ENCODE measurements around the gene TMEFF2.
A peak's percentile ranks its signal among the peaks of the same experiment; 100 is the strongest.

Gene TMEFF2

DNA sequence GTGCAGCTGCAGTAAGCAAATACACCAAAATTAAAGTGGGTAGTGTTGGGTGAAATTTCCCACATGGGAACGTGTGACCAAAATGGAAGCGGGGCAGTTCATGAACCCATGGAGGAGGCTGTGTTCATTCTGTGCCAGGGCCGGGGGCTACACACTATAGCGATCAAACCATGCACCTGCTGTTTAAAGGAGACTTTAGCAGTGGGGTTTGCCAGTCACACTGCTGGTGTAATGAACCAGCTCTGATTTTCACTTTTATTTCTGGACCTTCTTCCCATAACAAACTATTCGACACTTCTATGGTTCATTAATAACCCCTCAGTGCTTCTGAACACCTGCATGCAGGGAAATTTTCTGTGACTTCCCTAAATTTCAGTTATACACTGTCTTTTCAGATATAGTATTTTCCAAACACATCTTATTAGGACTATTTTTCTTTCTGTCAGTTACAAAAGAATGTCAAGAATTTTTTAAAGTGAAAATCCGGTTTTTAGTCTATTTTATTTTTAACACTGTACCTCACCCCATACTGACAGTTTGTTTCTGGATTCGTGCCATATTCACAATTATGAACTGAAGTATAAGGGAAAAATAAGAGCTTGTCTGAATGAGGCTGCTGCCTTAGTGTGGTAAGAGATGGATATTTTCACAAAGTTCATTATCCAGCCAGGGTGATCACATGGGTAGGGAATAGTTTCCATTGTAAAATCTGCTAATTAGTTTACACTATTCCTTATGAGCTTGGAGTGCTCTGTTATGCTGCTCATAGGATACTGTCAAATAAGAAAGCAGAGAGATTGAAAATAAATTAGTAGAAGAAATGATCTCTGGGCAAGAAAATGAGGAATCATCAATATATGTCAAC is 236.5 kb downstream of the TMEFF2 start:
- DNase-seq: no peak

DNA sequence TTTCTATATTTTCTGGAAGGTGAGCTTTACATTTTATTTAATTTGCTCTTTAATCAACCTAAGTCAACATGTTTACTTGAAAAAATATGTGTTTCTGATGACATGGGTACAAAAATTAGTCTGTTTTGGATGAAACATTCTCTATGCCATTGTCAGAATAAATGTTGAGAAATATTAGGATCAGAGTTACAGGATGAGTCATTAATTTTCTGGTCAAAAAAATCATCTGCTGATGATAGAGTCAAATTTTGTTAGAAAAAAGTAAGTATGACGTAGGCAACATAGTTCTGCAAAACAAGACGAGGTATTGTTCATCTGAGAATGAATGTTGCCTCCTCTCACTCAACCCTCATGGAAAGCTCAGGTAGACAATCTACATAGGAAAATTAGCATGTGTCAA is 240.3 kb downstream of the TMEFF2 start:
- no peak for DNase-seq

- no peak for DNase-seq
Measured at GRCh38 chr2:191952515-191953270, 242.0 kb downstream of the TMEFF2 start.

- DNase-seq: no peak
Measured at GRCh38 chr2:191951832-191952231, 242.9 kb downstream of the TMEFF2 start.

- peak; percentile 42 to 45 for DNase-seq
Measured at GRCh38 chr2:191951376-191951775, 243.4 kb downstream of the TMEFF2 start.

DNA sequence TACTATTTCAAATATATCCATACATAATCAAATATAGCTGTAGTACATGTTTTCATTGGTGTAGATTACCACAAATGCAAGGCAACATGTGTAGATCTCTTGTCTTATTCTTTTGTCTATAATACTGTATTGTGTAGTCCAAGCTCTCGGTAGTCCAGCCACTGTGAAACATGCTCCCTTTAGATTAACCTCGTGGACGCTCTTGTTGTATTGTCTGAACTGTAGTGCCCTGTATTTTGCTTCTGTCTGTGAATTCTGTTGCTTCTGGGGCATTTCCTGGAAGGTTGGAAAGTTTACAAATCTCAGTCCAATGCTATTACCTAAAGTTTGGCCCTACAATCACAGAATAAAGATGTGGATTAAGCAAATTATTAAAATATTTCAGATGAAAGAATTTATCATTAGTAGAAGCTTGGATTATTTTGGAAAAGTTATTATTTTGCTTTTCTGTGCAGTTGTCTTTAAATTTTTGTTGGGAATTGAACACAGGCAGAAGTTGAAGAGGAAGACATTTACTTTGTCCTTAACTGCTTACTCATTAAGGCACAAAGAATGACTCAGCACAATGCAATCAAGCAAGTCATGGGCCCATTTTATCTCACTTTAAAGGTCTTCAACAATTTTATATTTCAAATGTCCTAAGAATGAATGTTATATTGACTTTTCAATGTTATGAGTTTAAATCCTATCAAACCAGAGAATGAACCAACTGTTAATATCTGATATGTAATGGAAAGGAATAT is 244.4 kb downstream of the TMEFF2 start:
- DNase-seq: peak; percentile 9 to 23

GRCh38 chr2:191947235-191947634 is 247.5 kb downstream of the TMEFF2 start:
- no peak for DNase-seq

- DNase-seq: peak; percentile 18 to 44
Measured at GRCh38 chr2:191946471-191947182, 248.1 kb downstream of the TMEFF2 start.

GRCh38 chr2:191945623-191946022 is 249.1 kb downstream of the TMEFF2 start:
- DNase-seq: no peak

GRCh38 chr2:191942739-191943103 is 252.0 kb downstream of the TMEFF2 start:
- no peak for DNase-seq

GRCh38 chr2:191942090-191942738 is 252.5 kb downstream of the TMEFF2 start:
- DNase-seq: no peak

DNA sequence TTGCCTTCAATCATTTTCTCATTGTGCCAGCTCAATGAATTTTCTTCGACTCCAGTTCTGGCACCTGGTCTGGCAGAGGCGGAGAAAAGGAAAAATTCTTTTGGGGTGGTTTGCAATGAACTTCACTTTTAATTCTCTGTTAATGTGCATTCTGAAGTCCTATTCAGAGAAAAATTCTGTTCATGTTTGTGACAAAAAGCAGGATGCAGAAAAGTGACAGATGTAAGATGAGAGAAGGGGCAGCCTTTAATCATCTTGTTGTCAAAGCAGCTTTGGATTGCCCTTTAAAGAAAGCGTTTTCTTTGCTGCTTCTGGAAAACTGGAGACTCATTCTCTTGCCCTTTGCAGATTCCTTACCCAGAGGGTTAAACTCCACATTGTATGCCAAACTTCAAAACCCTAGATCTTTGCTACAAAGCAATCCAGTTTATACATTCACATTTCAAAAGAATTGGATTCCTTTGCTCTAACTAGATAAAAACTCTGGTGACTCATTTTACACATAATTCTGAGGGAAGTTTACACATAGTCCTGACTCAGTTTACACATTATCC is 253.3 kb downstream of the TMEFF2 start:
- no peak for DNase-seq

GRCh38 chr2:191938779-191939178 is 256.0 kb downstream of the TMEFF2 start:
- no peak for DNase-seq

DNA sequence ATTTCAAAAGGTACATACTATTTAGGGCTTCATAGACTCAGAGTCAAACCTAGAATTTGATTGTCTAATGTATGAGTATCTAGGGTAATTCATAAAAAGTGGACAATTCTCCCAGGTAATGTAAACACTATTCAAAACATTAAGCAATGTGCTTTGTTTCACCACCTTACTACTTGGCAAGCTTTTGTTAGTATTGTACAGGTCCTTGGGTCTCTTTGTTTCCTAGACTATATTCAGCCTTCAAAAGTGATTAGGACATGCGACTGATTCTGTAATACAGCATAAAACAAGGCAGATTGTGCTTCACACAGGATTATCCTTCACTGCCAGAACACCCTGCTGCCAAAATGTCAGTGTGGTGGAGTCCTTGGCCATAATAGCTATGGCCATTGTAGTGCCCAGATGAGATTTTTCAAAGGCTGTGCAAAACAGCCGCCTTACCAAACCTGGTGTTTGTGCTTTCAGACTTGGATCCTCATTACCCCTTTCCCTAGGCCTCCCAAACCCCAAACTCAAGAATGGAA is 257.8 kb downstream of the TMEFF2 start:
- DNase-seq: no peak

GRCh38 chr2:191935247-191935646 is 259.5 kb downstream of the TMEFF2 start:
- DNase-seq: no peak

- DNase-seq: peak in 1 of 2 donors; percentile 46
Measured at GRCh38 chr2:191933307-191934105, 261.2 kb downstream of the TMEFF2 start.

DNA sequence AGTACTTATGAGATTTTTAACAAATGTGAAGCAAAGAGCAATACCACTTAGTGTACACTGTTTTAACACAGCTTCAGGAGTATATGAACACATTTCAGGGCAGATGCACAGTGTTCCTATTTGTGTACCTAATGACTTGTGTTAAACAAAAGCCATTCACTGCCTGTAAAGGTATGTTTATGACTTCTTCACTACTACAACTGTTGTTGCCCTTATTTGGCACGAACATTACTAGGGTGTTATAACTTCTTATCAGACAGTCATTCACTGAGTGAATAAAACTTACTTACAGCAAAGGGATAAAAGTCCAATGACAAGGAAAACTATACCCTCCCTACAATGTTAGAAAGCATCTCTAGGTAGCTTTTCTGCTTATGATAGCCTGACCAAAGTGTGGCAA is 262.4 kb downstream of the TMEFF2 start:
- no peak for DNase-seq

DNA sequence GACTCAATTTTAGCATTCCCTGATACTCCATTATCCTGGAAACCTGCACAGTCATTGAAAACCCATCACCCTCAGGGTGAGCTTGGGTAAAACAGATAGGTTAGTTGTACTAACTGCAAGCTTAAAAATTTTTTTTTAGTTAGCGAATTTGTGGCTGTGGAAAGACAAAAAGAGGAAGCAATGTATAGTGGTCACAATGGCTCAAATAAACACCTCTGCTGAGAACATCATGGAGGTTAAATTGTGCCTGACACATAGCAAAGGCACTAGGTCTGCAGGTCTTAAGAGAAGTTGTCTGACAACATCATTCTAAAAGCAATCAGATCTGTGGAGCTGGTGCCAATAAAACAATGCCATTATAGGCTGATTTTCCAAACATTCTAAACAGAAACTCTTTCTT is 263.4 kb downstream of the TMEFF2 start:
- DNase-seq: no peak

- no peak for DNase-seq
Measured at GRCh38 chr2:191930205-191930604, 264.5 kb downstream of the TMEFF2 start.

GRCh38 chr2:191929288-191929687 is 265.4 kb downstream of the TMEFF2 start:
- no peak for DNase-seq

- peak in 1 of 2 donors; percentile 44 for DNase-seq
Measured at GRCh38 chr2:191927991-191928390, 266.7 kb downstream of the TMEFF2 start.
